Thoracic aorta (tissue), 2 donors: Measurements from ENCODE around the gene ADGRL3. TPM values are rescaled to one million over a fixed set of nuclear protein-coding genes. Genes with fewer than 3 reads are reported as not detected.
"Not testable (repeated sequence)": the region's sequence is repeated elsewhere in the genome, so short reads cannot be mapped to it uniquely, and the experiment has no call there.

Source experiments
- ATAC-seq: fragments of 150-250 bp; one replicate; pipeline ENCODE4 v1.8.0; 2017; ENCODE audit warnings: low read depth; ENCODE audit not compliant: insufficient number of reproducible peaks, low FRiP score
- DNase-seq: peaks from one replicate; pipeline ENCODE4 v3.0.0-alpha.2; 2020; ENCODE audit warnings: low spot score
- H3K27ac ChIP-seq, 2 donors: fragments of 200-600 bp; sonication (generic); 1 replicate in 1 of 2; 2 replicates in 1 of 2; pipeline ENCODE4 v1.5.1; 2016; ENCODE audit warnings: mild to moderate bottlenecking in 2 of 2, moderate library complexity in 2 of 2
- H3K27me3 ChIP-seq: fragments of 200-600 bp; sonication (generic); replicated peaks from 2 replicates; pipeline ENCODE4 v1.6.0; 2016; ENCODE audit warnings: mild to moderate bottlenecking; ENCODE audit not compliant: insufficient read depth
- H3K36me3 ChIP-seq: fragments of 200-600 bp; sonication (generic); one replicate; pipeline ENCODE4 v1.5.1; 2016
- H3K4me1 ChIP-seq, 2 donors: fragments of 200-600 bp; sonication (generic); 1 replicate in 1 of 2; 2 replicates in 1 of 2; pipeline versions ENCODE4 v1.5.1 to v1.6.0; 2016; ENCODE audit warnings: low read depth in 2 of 2, mild to moderate bottlenecking in 1 of 2; ENCODE audit not compliant: control insufficient read depth in 1 of 2
- H3K4me3 ChIP-seq: fragments of 200-600 bp; sonication (generic); 2 replicates; pipeline ENCODE4 v1.5.1; 2016; ENCODE audit warnings: mild to moderate bottlenecking
- H3K9me3 ChIP-seq: fragments of 200-600 bp; sonication (generic); 2 replicates; pipeline ENCODE4 v1.5.1; 2016
- CTCF ChIP-seq: fragments of 200-600 bp; sonication (generic); IDR thresholded peaks from one replicate; pipeline ENCODE4 v1.5.1; 2019; ENCODE audit warnings: antibody characterized with exemption
- total RNA-seq, 2 donors: library from RNA; depleted of rRNA; stranded (reverse); fragments of >200 nt; gene quantifications; one replicate each; pipeline versions ENCODE4 v1.1.0 to v1.2.3, GENCODE V29; 2016

ADGRL3 gene
- total RNA-seq, 2 donors from 2014 or later = 17.5 to 18.1 TPM

GRCh38 chr4:61628282-61628681 is 428.2 kb downstream of the ADGRL3 start:
- H3K27ac ChIP-seq = no peak overlapping the region
- H3K9me3 ChIP-seq = no peaks in the 10 kb centered on the region
- H3K27me3 ChIP-seq = no peaks in the 10 kb centered on the region
- H3K36me3 ChIP-seq = no peaks in the 10 kb centered on the region
- no peak for DNase-seq
- no peak for TF ChIP-seq CTCF
- H3K4me3 ChIP-seq = no peak overlapping the region
- no peak for ATAC-seq
- no peaks in the 10 kb centered on the region for H3K4me1 ChIP-seq

- Histone ChIP-seq H3K4me3 (no peak overlapping the region), H3K9me3 (no peaks in the 10 kb centered on the region), H3K27me3 (no peaks in the 10 kb centered on the region), H3K27ac (no peak overlapping the region), H3K36me3 (no peaks in the 10 kb centered on the region), H3K4me1 (no peaks in the 10 kb centered on the region)
- TF ChIP-seq CTCF = no peak
- DNase-seq (no peak), ATAC-seq (no peak)
Measured at GRCh38 chr4:61628727-61629126, 428.6 kb downstream of the ADGRL3 start.

GRCh38 chr4:61630548-61630947 is 430.4 kb downstream of the ADGRL3 start:
- H3K9me3 ChIP-seq = no peaks in the 10 kb centered on the region
- DNase-seq (no peak), ATAC-seq (no peak)
- no peak overlapping the region for H3K4me3 ChIP-seq
- no peak for TF ChIP-seq CTCF
- H3K36me3 ChIP-seq = no peaks in the 10 kb centered on the region
- no peaks in the 10 kb centered on the region for H3K27me3 ChIP-seq
- no peaks in the 10 kb centered on the region for H3K4me1 ChIP-seq
- no peak overlapping the region for H3K27ac ChIP-seq

- TF ChIP-seq CTCF = no peak
- ATAC-seq (no peak), DNase-seq (no peak)
- no peaks in the 10 kb centered on the region for H3K27me3 ChIP-seq
- no peaks in the 10 kb centered on the region for H3K4me1 ChIP-seq
- no peaks in the 10 kb centered on the region for H3K9me3 ChIP-seq
- H3K4me3 ChIP-seq = no peak overlapping the region
- H3K27ac ChIP-seq = no peak overlapping the region
- no peaks in the 10 kb centered on the region for H3K36me3 ChIP-seq
Measured at GRCh38 chr4:61638591-61638990, 438.5 kb downstream of the ADGRL3 start.

GRCh38 chr4:61646746-61647350 is 446.7 kb downstream of the ADGRL3 start:
- DNase-seq, H3K4me3 ChIP-seq, H3K27me3 ChIP-seq, H3K27ac ChIP-seq, ATAC-seq, H3K36me3 ChIP-seq, H3K9me3 ChIP-seq, H3K4me1 ChIP-seq: not testable (repeated sequence)

- Histone ChIP-seq H3K9me3 (no peaks in the 10 kb centered on the region), H3K4me1 (peaks cover 0 to 3% of the 10 kb centered on the region in 2 donors), H3K4me3 (no peak overlapping the region), H3K27ac (no peak overlapping the region), H3K27me3 (no peaks in the 10 kb centered on the region), H3K36me3 (no peaks in the 10 kb centered on the region)
- DNase-seq (no peak), ATAC-seq (no peak)
- no peak for TF ChIP-seq CTCF
Measured at GRCh38 chr4:61648264-61648663, 448.1 kb downstream of the ADGRL3 start.
